Suprapubic skin (tissue), 4 donors: ENCODE results near the gene TUBB6.

Experiments used
- EP300 ChIP-seq: sonication (generic); formaldehyde crosslinking; IDR thresholded peaks from one replicate; pipeline ENCODE4 v1.6.1; 2017; ENCODE audit warnings: antibody characterized with exemption
- POLR2A ChIP-seq, 2 donors: fragments of 450-650 bp; IDR thresholded peaks; one replicate each; pipeline ENCODE4 v1.6.1; 2017; ENCODE audit warnings: antibody characterized with exemption in 2 of 2, mild to moderate bottlenecking in 2 of 2, moderate library complexity in 2 of 2
- POLR2AphosphoS5 ChIP-seq, 3 donors: sonication (generic); formaldehyde crosslinking; IDR thresholded peaks; one replicate each; pipeline ENCODE4 v1.6.1; 2017; ENCODE audit warnings: antibody characterized with exemption in 3 of 3
- TF ChIP-seq, protein P1 (sequence below), 2 donors: fragments of 200-600 bp in 1 of 2; fragments of 450-650 bp in 1 of 2; sonication (generic) in 1 of 2; IDR thresholded peaks; one replicate each; pipeline ENCODE4 v1.5.1; 2016 to 2019; ENCODE audit warnings: antibody characterized with exemption in 2 of 2, mild to moderate bottlenecking in 1 of 2, moderate library complexity in 1 of 2

DNA sequence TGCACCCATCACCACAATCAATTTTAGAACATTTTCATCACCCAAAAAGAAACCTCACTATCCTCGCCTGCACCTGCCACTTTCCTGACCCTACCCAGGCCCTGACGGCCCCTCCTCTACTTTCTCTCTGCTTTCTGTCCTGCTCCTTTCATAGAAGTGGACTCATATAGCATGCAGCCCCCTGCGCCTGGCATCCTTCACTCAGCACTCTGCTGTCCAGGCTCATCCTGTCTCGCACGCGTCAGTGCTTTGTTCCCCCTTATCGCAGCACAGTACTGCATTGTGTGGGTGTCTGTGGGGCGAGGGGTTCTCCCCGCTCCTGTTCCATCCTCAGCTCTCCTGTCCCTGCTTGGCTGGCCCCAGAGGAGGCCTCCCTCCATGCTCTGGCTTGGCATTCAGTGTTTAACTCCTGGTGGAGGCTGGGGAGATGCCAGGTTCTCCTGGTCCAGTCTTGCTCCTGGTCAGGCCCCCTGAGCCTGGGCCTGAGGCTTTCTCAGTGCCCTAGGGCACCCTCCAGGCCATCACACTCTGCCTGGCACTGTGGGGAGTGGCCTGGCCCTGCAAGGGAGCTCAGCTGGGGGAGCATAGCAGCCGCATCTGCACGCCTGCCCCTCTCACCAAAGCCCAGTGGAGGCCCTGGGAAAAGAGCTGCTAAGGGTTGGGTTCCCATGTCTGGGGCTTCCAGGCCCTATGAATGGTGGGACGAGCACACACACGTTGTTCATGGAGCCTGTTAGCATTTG is 6.6 kb upstream of the TUBB6 start:
- TF ChIP-seq, protein P1, sequence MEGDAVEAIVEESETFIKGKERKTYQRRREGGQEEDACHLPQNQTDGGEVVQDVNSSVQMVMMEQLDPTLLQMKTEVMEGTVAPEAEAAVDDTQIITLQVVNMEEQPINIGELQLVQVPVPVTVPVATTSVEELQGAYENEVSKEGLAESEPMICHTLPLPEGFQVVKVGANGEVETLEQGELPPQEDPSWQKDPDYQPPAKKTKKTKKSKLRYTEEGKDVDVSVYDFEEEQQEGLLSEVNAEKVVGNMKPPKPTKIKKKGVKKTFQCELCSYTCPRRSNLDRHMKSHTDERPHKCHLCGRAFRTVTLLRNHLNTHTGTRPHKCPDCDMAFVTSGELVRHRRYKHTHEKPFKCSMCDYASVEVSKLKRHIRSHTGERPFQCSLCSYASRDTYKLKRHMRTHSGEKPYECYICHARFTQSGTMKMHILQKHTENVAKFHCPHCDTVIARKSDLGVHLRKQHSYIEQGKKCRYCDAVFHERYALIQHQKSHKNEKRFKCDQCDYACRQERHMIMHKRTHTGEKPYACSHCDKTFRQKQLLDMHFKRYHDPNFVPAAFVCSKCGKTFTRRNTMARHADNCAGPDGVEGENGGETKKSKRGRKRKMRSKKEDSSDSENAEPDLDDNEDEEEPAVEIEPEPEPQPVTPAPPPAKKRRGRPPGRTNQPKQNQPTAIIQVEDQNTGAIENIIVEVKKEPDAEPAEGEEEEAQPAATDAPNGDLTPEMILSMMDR (IDR thresholded peaks at IDR 0.05), result no peak
- TF ChIP-seq POLR2A (IDR thresholded peaks at IDR 0.05) (no peak), POLR2AphosphoS5 (IDR thresholded peaks at IDR 0.05) (no peak), EP300 (no peak)
